Measurements from ENCODE around the gene RAD51B. TPM values are rescaled to one million over a fixed set of nuclear protein-coding genes. Genes with fewer than 3 reads are reported as not detected.

The RAD51B gene
- polyA plus RNA-seq, 1 donor (not counting 4 experiments of a cell fraction or from before 2014, with no cell fraction given): 13.3 TPM

- Histone ChIP-seq H3K27ac (ENCODE audit: control insufficient read depth, insufficient read depth, low read length) (no peak overlapping the region), H2AFZ (ENCODE audit: control insufficient read depth, low read length) (no peak overlapping the region), H3K9me3 (ENCODE audit: control insufficient read depth, low read depth, low read length) (no peaks in the 10 kb centered on the region), H3K4me3 (ENCODE audit: control insufficient read depth in 2 of 3, extremely low read depth in 1 of 3, insufficient read depth in 2 of 3, low read depth in 1 of 3, low read length in 3 of 3) (no peak overlapping the region), H3K4me1 (ENCODE audit: control insufficient read depth, extremely low read depth, insufficient read depth, low read length) (no peaks in the 10 kb centered on the region), H3K27me3 (ENCODE audit: control insufficient read depth, extremely low read depth, insufficient read depth, low read length) (no peaks in the 10 kb centered on the region), H3K9ac (ENCODE audit: control insufficient read depth, extremely low read depth, insufficient read depth, low read length) (no peak overlapping the region), H3K9me1 (ENCODE audit: control insufficient read depth, extremely low read depth, insufficient read depth, low read length) (no peaks in the 10 kb centered on the region), H3K4me2 (ENCODE audit: control insufficient read depth, extremely low read depth, insufficient read depth, low read depth, low read length) (no peak overlapping the region), H4K20me1 (ENCODE audit: control insufficient read depth, extremely low read depth, insufficient read depth, low read length) (no peaks in the 10 kb centered on the region), H3K79me2 (ENCODE audit: control insufficient read depth, insufficient read depth, low read length) (no peaks in the 10 kb centered on the region), H3K36me3 (ENCODE audit: control insufficient read depth in 2 of 2, extremely low read depth in 1 of 2, insufficient read depth in 2 of 2, low read length in 2 of 2) (no peaks in the 10 kb centered on the region)
- DNase-seq (ENCODE audit: low read depth, low spot score): no peak
- TF ChIP-seq CTCF (optimal IDR thresholded peaks at IDR 0.05 in 1 of 3, IDR thresholded peaks at IDR 0.05 in 1 of 3, conservative IDR thresholded peaks at IDR 0.05 in 1 of 3; ENCODE audit: extremely low read depth in 1 of 3, insufficient read depth in 2 of 3, low read length in 3 of 3) (no peak), EZH2 (IDR thresholded peaks at IDR 0.05; ENCODE audit: low read length) (no peak)
- dilution Hi-C loops (cut with MboI; ENCODE audit: extremely low pct_ligation_motif_present, low sequenced_read_pairs): no loop called here
- FAIRE-seq: no peak
These were observed 384.3 kb downstream of the RAD51B start for GRCh38 chr14:68203871-68204270.

- Histone ChIP-seq H2AFZ (ENCODE audit: control insufficient read depth, low read length) (no peak overlapping the region), H4K20me1 (ENCODE audit: control insufficient read depth, extremely low read depth, insufficient read depth, low read length) (no peaks in the 10 kb centered on the region), H3K4me3 (ENCODE audit: control insufficient read depth in 2 of 3, extremely low read depth in 1 of 3, insufficient read depth in 2 of 3, low read depth in 1 of 3, low read length in 3 of 3) (no peak overlapping the region), H3K27ac (ENCODE audit: control insufficient read depth, insufficient read depth, low read length) (no peak overlapping the region), H3K4me2 (ENCODE audit: control insufficient read depth, extremely low read depth, insufficient read depth, low read depth, low read length) (no peak overlapping the region), H3K79me2 (ENCODE audit: control insufficient read depth, insufficient read depth, low read length) (no peaks in the 10 kb centered on the region), H3K4me1 (ENCODE audit: control insufficient read depth, extremely low read depth, insufficient read depth, low read length) (peaks cover 12% of the 10 kb centered on the region), H3K9me3 (ENCODE audit: control insufficient read depth, low read depth, low read length) (no peaks in the 10 kb centered on the region), H3K9me1 (ENCODE audit: control insufficient read depth, extremely low read depth, insufficient read depth, low read length) (no peaks in the 10 kb centered on the region), H3K9ac (ENCODE audit: control insufficient read depth, extremely low read depth, insufficient read depth, low read length) (no peak overlapping the region), H3K27me3 (ENCODE audit: control insufficient read depth, extremely low read depth, insufficient read depth, low read length) (no peaks in the 10 kb centered on the region), H3K36me3 (ENCODE audit: control insufficient read depth in 2 of 2, extremely low read depth in 1 of 2, insufficient read depth in 2 of 2, low read length in 2 of 2) (no peaks in the 10 kb centered on the region)
- dilution Hi-C loops (cut with MboI; ENCODE audit: extremely low pct_ligation_motif_present, low sequenced_read_pairs): no loop called here
- TF ChIP-seq EZH2 (IDR thresholded peaks at IDR 0.05; ENCODE audit: low read length) (no peak), CTCF (optimal IDR thresholded peaks at IDR 0.05 in 1 of 3, IDR thresholded peaks at IDR 0.05 in 1 of 3, conservative IDR thresholded peaks at IDR 0.05 in 1 of 3; ENCODE audit: extremely low read depth in 1 of 3, insufficient read depth in 2 of 3, low read length in 3 of 3) (no peak)
- no peak for FAIRE-seq
- DNase-seq (ENCODE audit: low read depth, low spot score): no peak
These were observed 388.6 kb downstream of the RAD51B start for GRCh38 chr14:68208218-68208617.

Data from keratinocyte (primary cell).